ENCODE data around the gene FOXA2.

DNA sequence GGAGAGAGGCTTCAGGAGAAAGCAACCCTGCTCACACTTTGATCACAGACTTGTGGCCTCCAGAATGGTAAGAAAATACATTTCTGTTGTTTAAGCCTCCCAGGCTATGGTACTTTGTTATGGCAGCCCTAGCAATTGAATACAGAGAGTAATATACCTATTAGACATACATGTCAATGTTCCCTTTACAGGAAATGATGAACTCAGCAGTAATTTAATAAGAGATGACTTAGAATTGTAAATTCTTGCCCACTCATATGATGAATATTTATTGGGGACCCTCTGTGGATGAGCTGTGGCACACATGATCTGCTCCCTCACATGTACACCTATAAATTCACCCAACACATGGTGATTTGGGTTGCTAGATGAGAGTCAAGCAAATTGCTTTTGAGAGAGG lies 20.4 kb upstream of the FOXA2 start:
- TF ChIP-seq, protein P1, sequence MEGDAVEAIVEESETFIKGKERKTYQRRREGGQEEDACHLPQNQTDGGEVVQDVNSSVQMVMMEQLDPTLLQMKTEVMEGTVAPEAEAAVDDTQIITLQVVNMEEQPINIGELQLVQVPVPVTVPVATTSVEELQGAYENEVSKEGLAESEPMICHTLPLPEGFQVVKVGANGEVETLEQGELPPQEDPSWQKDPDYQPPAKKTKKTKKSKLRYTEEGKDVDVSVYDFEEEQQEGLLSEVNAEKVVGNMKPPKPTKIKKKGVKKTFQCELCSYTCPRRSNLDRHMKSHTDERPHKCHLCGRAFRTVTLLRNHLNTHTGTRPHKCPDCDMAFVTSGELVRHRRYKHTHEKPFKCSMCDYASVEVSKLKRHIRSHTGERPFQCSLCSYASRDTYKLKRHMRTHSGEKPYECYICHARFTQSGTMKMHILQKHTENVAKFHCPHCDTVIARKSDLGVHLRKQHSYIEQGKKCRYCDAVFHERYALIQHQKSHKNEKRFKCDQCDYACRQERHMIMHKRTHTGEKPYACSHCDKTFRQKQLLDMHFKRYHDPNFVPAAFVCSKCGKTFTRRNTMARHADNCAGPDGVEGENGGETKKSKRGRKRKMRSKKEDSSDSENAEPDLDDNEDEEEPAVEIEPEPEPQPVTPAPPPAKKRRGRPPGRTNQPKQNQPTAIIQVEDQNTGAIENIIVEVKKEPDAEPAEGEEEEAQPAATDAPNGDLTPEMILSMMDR (conservative IDR thresholded peaks at IDR 0.05 in 1 of 2, IDR thresholded peaks at IDR 0.05 in 1 of 2; ENCODE audit: low read depth in 1 of 2, low read length in 2 of 2): no peak
- TF ChIP-seq EZH2 (IDR thresholded peaks at IDR 0.05; ENCODE audit: low read length, missing control alignments): no peak

Measured in fibroblast of lung (primary cell).